Activated T-helper 17 cell treated with anti-CD3 and anti-CD28 coated beads, Interleukin-2, amount 50 U/mL, for 72 hours (primary cell): ENCODE data around the gene DNAL4. TPM values are rescaled to one million over a fixed set of nuclear protein-coding genes. Genes with fewer than 3 reads are reported as not detected.

Source experiments
- ATAC-seq: fragments of 150-1000 bp; cut with Tn5 transposase; replicated peaks from 2 replicates; pipeline ENCODE4 v1.10.0; 2021; ENCODE audit warnings: mild to moderate bottlenecking, moderate library complexity
- H3K27ac Mint-ChIP-seq: one replicate; pipeline ENCODE4 v1.8.0; 2022; ENCODE audit warnings: mixed read lengths
- H3K27me3 Mint-ChIP-seq: one replicate; pipeline ENCODE4 v1.8.0; 2022; ENCODE audit warnings: mixed read lengths
- H3K36me3 Mint-ChIP-seq: one replicate; pipeline ENCODE4 v1.8.0; 2022; ENCODE audit warnings: low read depth, mild to moderate bottlenecking, mixed read lengths
- H3K4me1 Mint-ChIP-seq: one replicate; pipeline ENCODE4 v1.8.0; 2022; ENCODE audit warnings: mixed read lengths
- H3K4me3 Mint-ChIP-seq: one replicate; pipeline ENCODE4 v1.8.0; 2022; ENCODE audit warnings: mild to moderate bottlenecking, mixed read lengths
- H3K9me3 Mint-ChIP-seq: one replicate; pipeline ENCODE4 v1.8.0; 2022; ENCODE audit warnings: mixed read lengths
- total RNA-seq, 2 donors: library from RNA; stranded (reverse); gene quantifications; one replicate each; pipeline ENCODE4 v1.2.3, GENCODE V29; 2022

DNAL4 gene
- 1 to 10 TPM; 5.0 to 5.2 TPM for total RNA-seq

- Mint-ChIP-seq H3K4me1 (peaks cover 13% of the 10 kb centered on the region), H3K27ac (peak within 1 kb of the TSS; percentile 86), H3K4me3 (peak within 1 kb of the TSS; percentile 84), H3K27me3 (peaks cover 30% of the 10 kb centered on the region), H3K9me3 (peaks cover 5% of the 10 kb centered on the region), H3K36me3 (no peaks in the 10 kb centered on the region)
- peak; percentile 98 for ATAC-seq
Measured at GRCh38 chr22:38793721-38794466, at the start of gene DNAL4. TSS of gene DNAL4 (minus strand) at chr22:38794143. CDS start at chr22:38782731, 11,412 bp downstream.

GRCh38 chr22:38843201-38843656, 49.3 kb upstream of the DNAL4 start:
- ATAC-seq = peak; percentile 87
- peaks cover 17% of the 10 kb centered on the region for H3K27me3 Mint-ChIP-seq
- peaks cover 5% of the 10 kb centered on the region for H3K36me3 Mint-ChIP-seq
- no peaks in the 10 kb centered on the region for H3K9me3 Mint-ChIP-seq
- peaks cover 17% of the 10 kb centered on the region for H3K4me1 Mint-ChIP-seq
- peak overlapping the region; percentile 84 for H3K4me3 Mint-ChIP-seq
- peak overlapping the region; percentile 69 for H3K27ac Mint-ChIP-seq

- Mint-ChIP-seq H3K9me3 (no peaks in the 10 kb centered on the region), H3K36me3 (peaks cover 5% of the 10 kb centered on the region), H3K27ac (peak overlapping the region; percentile 69), H3K27me3 (peaks cover 17% of the 10 kb centered on the region), H3K4me1 (peaks cover 17% of the 10 kb centered on the region), H3K4me3 (peak overlapping the region; percentile 84)
- ATAC-seq = no peak
Measured at GRCh38 chr22:38842512-38843200, 48.7 kb upstream of the DNAL4 start.

DNA sequence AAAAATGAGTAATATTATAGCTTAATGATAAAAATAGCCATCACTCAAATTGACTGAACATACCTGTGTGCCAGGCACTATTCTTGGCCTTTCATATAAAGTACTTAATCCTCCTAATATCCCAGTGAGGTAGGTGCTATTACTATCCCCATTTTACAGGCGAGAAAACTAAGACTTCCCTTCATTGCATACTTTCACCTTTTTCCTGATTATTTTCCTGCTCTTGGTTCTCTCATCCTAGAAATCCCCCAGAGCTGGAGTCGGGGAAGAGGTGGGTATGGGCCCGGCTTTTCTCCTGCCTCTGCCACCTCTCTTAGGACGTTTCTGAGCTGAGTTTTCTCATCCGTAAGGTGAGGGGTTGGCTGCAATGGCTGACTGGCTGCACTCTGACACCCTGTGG, 47.7 kb upstream of the DNAL4 start:
- peaks cover 17% of the 10 kb centered on the region for H3K4me1 Mint-ChIP-seq
- H3K4me3 Mint-ChIP-seq = peak overlapping the region; percentile 84
- peaks cover 5% of the 10 kb centered on the region for H3K36me3 Mint-ChIP-seq
- H3K27ac Mint-ChIP-seq = no peak overlapping the region
- H3K27me3 Mint-ChIP-seq = peaks cover 17% of the 10 kb centered on the region
- no peak for ATAC-seq
- H3K9me3 Mint-ChIP-seq = no peaks in the 10 kb centered on the region

DNA sequence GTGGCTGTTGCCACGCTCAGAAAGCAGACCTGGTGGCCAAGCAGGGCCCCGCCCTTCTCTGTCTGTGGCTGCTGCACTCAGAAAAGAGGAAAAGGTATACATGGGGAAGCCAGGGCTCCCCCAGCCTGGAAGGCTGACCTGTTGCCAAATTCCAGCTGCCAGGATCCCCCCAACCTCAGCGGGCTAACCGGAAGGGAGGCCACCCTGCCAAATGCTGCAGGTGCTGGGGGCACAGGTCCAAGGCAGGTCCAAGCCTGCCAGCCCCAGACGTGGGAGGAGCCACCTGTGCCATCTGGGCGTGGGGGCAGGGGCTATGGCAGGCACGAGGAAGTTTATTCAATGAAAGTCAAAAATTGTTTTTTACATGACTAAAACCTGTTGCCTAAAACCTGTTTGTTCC, 47.3 kb upstream of the DNAL4 start:
- no peak overlapping the region for H3K4me3 Mint-ChIP-seq
- peaks cover 17% of the 10 kb centered on the region for H3K27me3 Mint-ChIP-seq
- H3K27ac Mint-ChIP-seq = no peak overlapping the region
- ATAC-seq = no peak
- no peaks in the 10 kb centered on the region for H3K9me3 Mint-ChIP-seq
- H3K4me1 Mint-ChIP-seq = peaks cover 17% of the 10 kb centered on the region
- peaks cover 5% of the 10 kb centered on the region for H3K36me3 Mint-ChIP-seq

DNA sequence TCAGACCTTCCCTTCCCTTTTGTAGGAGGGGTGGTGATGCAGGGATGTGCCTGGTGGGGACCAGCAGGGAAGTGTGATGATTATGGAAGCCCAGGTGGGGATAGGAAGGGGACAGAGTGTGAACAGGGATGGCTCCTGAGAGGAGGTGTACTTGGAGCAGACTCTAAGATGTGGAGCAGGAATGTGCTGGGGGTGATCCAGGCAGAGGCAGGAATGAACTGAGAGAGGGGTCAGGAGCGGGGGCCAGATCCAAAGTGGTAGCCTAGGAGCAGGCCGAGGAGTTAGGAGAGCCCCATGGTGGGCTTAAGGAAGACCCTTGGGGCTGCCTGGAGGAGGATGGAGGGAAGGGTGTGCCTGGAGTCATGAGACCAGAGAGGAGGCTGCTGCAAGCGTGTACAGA, 46.2 kb upstream of the DNAL4 start:
- Mint-ChIP-seq H3K36me3 (peaks cover 5% of the 10 kb centered on the region), H3K4me1 (peaks cover 17% of the 10 kb centered on the region), H3K4me3 (no peak overlapping the region), H3K9me3 (no peaks in the 10 kb centered on the region), H3K27ac (no peak overlapping the region), H3K27me3 (peaks cover 17% of the 10 kb centered on the region)
- no peak for ATAC-seq

- Mint-ChIP-seq H3K27ac (no peak overlapping the region), H3K36me3 (peaks cover 5% of the 10 kb centered on the region), H3K9me3 (no peaks in the 10 kb centered on the region), H3K4me3 (no peak overlapping the region), H3K27me3 (peaks cover 17% of the 10 kb centered on the region), H3K4me1 (peaks cover 17% of the 10 kb centered on the region)
- no peak for ATAC-seq
Measured at GRCh38 chr22:38839686-38840085, 45.7 kb upstream of the DNAL4 start.

DNA sequence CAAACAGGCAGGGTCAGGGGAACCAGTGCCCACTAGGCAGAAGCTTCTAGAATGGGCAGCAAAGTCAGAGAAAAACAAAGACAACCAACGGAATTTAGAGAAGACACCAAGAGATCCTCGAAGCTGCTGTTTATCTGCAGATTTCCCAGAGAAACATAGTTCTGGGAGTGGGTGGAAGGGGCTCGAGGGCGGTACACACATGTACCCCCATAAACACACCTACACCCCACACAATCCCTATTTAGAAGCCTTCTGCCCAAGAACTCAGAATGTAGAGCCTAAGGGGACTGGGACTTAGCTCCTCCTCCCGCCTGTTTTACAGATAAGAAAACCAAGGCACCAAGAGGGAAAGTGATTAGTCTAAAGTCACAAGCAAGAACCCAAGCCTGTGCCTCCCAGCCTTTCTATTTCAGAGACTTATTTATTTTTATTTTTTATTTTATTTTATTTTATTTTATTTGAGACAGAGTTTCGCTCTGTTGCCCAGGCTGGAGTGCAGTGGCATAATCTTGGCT, 43.5 kb upstream of the DNAL4 start:
- no peaks in the 10 kb centered on the region for H3K9me3 Mint-ChIP-seq
- H3K27me3 Mint-ChIP-seq = peaks cover 14% of the 10 kb centered on the region
- H3K27ac Mint-ChIP-seq = no peak overlapping the region
- peaks cover 12% of the 10 kb centered on the region for H3K4me1 Mint-ChIP-seq
- no peak overlapping the region for H3K4me3 Mint-ChIP-seq
- H3K36me3 Mint-ChIP-seq = peaks cover 2% of the 10 kb centered on the region
- no peak for ATAC-seq

DNA sequence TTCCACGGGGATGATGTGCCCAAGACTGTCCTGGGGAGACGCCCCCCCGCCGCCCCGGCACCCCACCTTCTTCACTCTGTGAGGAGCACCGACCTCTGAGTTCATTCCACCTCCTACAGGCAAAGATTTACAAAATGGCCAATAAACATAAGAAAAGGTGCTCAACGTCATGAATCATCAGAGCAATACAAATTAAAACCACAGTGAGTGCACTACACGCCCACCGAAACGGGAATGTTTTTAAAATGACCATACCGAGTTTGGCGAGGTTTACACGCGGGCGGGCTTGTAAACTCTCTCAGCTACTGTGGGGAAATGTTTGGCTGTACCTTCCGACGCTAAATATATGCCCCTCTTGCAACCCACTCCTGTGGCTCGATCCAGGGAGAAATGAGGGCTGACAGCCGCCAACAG, 42.0 kb upstream of the DNAL4 start:
- peaks cover 10% of the 10 kb centered on the region for H3K27me3 Mint-ChIP-seq

GRCh38 chr22:38834991-38835390, 41.0 kb upstream of the DNAL4 start:
- peaks cover 4% of the 10 kb centered on the region for H3K27me3 Mint-ChIP-seq
- H3K9me3 Mint-ChIP-seq = no peaks in the 10 kb centered on the region
- no peaks in the 10 kb centered on the region for H3K36me3 Mint-ChIP-seq
- no peak overlapping the region for H3K4me3 Mint-ChIP-seq
- no peak overlapping the region for H3K27ac Mint-ChIP-seq
- ATAC-seq = no peak
- H3K4me1 Mint-ChIP-seq = peaks cover 5% of the 10 kb centered on the region

More for the DNA sequence above, 42.0 kb upstream of the DNAL4 start:
- ATAC-seq = no peak
- Mint-ChIP-seq H3K9me3 (no peaks in the 10 kb centered on the region), H3K36me3 (no peaks in the 10 kb centered on the region), H3K27ac (no peak overlapping the region), H3K4me3 (no peak overlapping the region), H3K4me1 (peaks cover 8% of the 10 kb centered on the region)

DNA sequence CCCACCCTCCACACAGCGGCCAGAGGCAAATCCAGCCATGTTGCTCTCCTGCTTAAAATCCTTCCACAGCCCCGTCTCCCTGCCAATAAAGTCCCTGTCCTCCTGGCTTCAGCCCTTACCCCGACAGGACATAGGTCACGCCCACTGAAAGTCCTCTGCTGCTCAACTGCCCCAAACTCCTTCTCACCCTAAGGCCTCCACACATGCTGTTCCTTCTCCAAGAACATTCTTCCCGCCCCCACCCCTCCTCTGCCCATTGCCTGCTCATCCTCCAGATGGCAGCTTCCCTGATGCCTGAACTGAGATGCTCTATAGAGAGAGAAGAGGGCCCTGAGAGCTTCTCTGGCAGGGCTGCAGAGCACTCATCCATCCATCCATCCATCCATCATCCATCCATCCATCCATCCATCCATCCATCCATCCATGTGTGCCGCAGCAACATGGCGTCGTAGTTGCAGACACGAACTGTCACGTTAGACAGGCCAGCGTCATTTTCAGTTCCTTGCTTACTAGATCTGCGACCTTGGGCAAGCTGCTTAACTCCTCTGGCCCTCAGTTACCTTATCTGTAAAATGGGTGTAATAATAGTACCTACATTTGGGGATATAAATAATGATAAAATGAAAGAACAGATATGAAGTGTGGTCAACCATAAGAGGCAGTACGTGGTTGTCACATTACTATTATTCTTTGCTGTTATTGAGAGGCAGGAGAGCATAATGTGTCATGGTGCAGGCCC, 40.4 kb upstream of the DNAL4 start:
- no peak for ATAC-seq
- Mint-ChIP-seq H3K9me3 (no peaks in the 10 kb centered on the region), H3K27ac (no peak overlapping the region), H3K4me1 (no peaks in the 10 kb centered on the region), H3K36me3 (no peaks in the 10 kb centered on the region), H3K27me3 (no peaks in the 10 kb centered on the region), H3K4me3 (no peak overlapping the region)

DNA sequence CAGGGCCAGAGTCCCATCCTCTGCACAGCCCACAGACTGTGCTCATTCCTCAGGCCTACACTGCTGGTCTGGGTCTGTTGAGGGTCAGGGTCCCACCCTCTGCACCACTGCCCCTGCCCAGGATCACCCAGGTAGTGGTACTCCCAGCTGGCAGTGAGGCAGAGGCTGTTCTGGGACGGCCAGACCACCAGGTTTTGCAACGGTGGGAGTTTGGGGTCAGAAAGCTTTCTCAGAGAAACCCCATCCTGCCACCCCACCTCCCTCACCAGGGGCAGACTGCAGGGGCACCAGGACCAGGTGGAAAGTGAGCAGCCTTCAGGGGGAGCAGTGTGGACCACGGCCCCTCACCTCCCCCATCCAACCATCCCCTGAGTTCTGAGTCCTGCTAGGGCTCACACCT, 39.1 kb upstream of the DNAL4 start:
- Mint-ChIP-seq H3K27ac (no peak overlapping the region), H3K4me3 (no peak overlapping the region), H3K9me3 (no peaks in the 10 kb centered on the region), H3K4me1 (no peaks in the 10 kb centered on the region), H3K27me3 (no peaks in the 10 kb centered on the region), H3K36me3 (no peaks in the 10 kb centered on the region)
- ATAC-seq = no peak

DNA sequence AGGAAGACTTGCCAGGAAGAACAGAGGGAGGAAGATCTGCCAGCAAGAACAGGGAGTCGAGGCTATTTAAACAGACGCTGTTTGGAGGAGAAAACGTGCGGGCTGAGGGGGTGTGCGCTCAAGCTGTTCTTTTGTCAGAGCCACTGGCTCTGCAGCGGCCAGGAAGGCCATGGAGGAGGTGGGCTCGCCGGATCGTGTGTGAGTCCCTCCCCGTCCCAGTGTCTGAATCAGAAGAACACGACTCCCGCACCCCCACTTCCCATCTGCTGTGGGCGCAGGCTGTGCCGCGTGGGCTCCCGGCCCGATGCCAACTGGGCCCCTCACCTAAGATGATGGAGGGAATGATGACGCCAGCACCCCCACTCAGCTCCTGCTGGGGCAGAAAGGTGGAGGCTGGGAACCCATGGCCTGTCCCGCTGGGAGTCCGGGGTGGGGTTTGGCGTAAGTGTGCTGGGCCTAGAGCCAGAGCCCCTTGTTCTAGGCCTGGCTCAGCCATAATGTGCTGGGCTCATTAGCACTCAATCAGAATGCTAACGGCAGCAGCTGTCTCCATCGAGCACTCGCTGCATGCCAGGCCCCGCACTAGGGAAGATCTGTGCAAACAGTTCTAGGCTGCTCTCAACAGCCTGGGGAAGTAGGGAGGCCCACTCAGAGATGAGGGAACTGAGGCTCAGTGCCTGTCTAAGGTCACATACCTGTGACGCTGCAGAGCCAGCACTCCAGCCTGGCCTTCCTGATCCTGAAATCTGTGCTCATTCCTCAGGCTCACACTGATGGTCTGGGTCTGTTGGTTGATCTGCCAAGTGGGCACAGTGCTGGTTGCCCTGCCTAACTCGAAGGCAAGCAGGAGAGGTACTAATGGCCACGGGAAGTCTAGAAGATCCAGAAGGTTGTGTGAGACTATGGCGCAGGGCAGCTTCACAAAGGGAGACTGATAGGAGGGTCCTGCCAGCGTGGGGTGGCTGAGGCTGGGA, 38.3 kb upstream of the DNAL4 start:
- H3K27ac Mint-ChIP-seq = no peak overlapping the region
- no peaks in the 10 kb centered on the region for H3K9me3 Mint-ChIP-seq
- no peak for ATAC-seq
- no peaks in the 10 kb centered on the region for H3K36me3 Mint-ChIP-seq
- H3K4me3 Mint-ChIP-seq = no peak overlapping the region
- H3K27me3 Mint-ChIP-seq = no peaks in the 10 kb centered on the region
- H3K4me1 Mint-ChIP-seq = no peaks in the 10 kb centered on the region
